Astrocyte (in vitro differentiated cells and primary cell): ENCODE data around the gene IDS. TPM values are rescaled to one million over a fixed set of nuclear protein-coding genes. Genes with fewer than 3 reads are reported as not detected.

Experiments
- DNase-seq: peaks from one replicate; pipeline ENCODE4 v3.0.0-alpha.2; 2010; ENCODE audit warnings: low read depth
- FAIRE-seq: peaks from 2 replicates; lab custom pipeline; 2011; peaks lifted over from hg19 to GRCh38; lab: Jason Lieb, UNC
- H2AFZ ChIP-seq: 2 replicates; pipeline ENCODE4 v1.6.0; 2012; ENCODE audit warnings: low read depth, low read length, inconsistent platforms
- H3K27ac ChIP-seq: 2 replicates; pipeline ENCODE4 v1.5.1; 2011; ENCODE audit warnings: low read depth, low read length, inconsistent platforms
- H3K27me3 ChIP-seq: 2 replicates; pipeline ENCODE4 v1.6.0; 2011; ENCODE audit warnings: low read length, inconsistent platforms; ENCODE audit not compliant: insufficient read depth
- H3K36me3 ChIP-seq: 2 replicates; pipeline ENCODE4 v1.5.1; 2011; ENCODE audit warnings: low read length, inconsistent platforms; ENCODE audit not compliant: insufficient read depth
- H3K4me1 ChIP-seq: 2 replicates; pipeline ENCODE4 v1.5.1; 2011; ENCODE audit warnings: low read length, inconsistent platforms; ENCODE audit not compliant: insufficient read depth
- H3K4me2 ChIP-seq: 2 replicates; pipeline ENCODE4 v1.6.0; 2012; ENCODE audit warnings: low read length, inconsistent platforms
- H3K4me3 ChIP-seq: 2 replicates; pipeline ENCODE4 v1.5.1; 2011; ENCODE audit warnings: low read depth, mild to moderate bottlenecking, low read length, inconsistent platforms; ENCODE audit not compliant: insufficient read depth
- H3K79me2 ChIP-seq: 2 replicates; pipeline ENCODE4 v1.6.0; 2012; ENCODE audit warnings: mild to moderate bottlenecking, low read length, inconsistent platforms; ENCODE audit not compliant: insufficient read depth
- H3K9ac ChIP-seq: 2 replicates; pipeline ENCODE4 v1.6.0; 2012; ENCODE audit warnings: mild to moderate bottlenecking, low read length, inconsistent platforms
- H3K9me3 ChIP-seq: 2 replicates; pipeline ENCODE4 v1.5.1; 2012; ENCODE audit warnings: low read depth, mild to moderate bottlenecking, low read length, inconsistent platforms; ENCODE audit not compliant: insufficient read depth
- H4K20me1 ChIP-seq: 2 replicates; pipeline ENCODE4 v1.6.0; 2012; ENCODE audit warnings: low read length, inconsistent platforms; ENCODE audit not compliant: insufficient read depth
- H3K27ac Mint-ChIP-seq: one replicate; pipeline ENCODE4 v1.8.0; 2021; ENCODE audit warnings: mild to moderate bottlenecking, mixed read lengths; ENCODE audit not compliant: unreplicated experiment
- H3K27me3 Mint-ChIP-seq: one replicate; pipeline ENCODE4 v1.8.0; 2021; ENCODE audit warnings: low read depth, mixed read lengths; ENCODE audit not compliant: unreplicated experiment
- H3K36me3 Mint-ChIP-seq: one replicate; pipeline ENCODE4 v1.8.0; 2021; ENCODE audit warnings: low read depth, mixed read lengths; ENCODE audit not compliant: unreplicated experiment
- H3K4me1 Mint-ChIP-seq: one replicate; pipeline ENCODE4 v1.8.0; 2021; ENCODE audit warnings: low read depth, mixed read lengths; ENCODE audit not compliant: unreplicated experiment
- H3K4me3 Mint-ChIP-seq: one replicate; pipeline ENCODE4 v1.8.0; 2021; ENCODE audit warnings: mild to moderate bottlenecking, moderate library complexity, mixed read lengths; ENCODE audit not compliant: unreplicated experiment
- H3K9me3 Mint-ChIP-seq: one replicate; pipeline ENCODE4 v1.8.0; 2021; ENCODE audit warnings: mild to moderate bottlenecking, mixed read lengths; ENCODE audit not compliant: unreplicated experiment
- CTCF ChIP-seq: IDR thresholded peaks from 2 replicates; pipeline ENCODE4 v1.5.1; 2011; ENCODE audit warnings: low read depth, mild to moderate bottlenecking, inconsistent platforms, low read length, moderate library complexity; ENCODE audit not compliant: insufficient read depth
- EZH2 ChIP-seq: IDR thresholded peaks from 2 replicates; pipeline ENCODE4 v1.6.1; 2012; ENCODE audit warnings: mild to moderate bottlenecking, low read length, inconsistent platforms; ENCODE audit not compliant: insufficient read depth
- total RNA-seq: library from RNA; stranded (reverse); gene quantifications from 2 replicates; pipeline ENCODE4 v1.2.1, GENCODE V29; 2021

The IDS gene
- total RNA-seq, 1 donor from 2014 or later = 130 TPM

- Histone ChIP-seq H3K9ac (no peak overlapping the region), H4K20me1 (no peaks in the 10 kb centered on the region), H3K4me3 (no peak overlapping the region), H3K79me2 (no peaks in the 10 kb centered on the region), H3K27ac (no peak overlapping the region), H3K9me3 (no peaks in the 10 kb centered on the region), H3K4me1 (peaks cover 3% of the 10 kb centered on the region), H3K27me3 (no peaks in the 10 kb centered on the region), H2AFZ (no peak overlapping the region), H3K4me2 (no peak overlapping the region), H3K36me3 (no peaks in the 10 kb centered on the region)
- DNase-seq = no peak
- Mint-ChIP-seq H3K9me3 (no peaks in the 10 kb centered on the region), H3K4me3 (no peak overlapping the region), H3K27ac (no peak overlapping the region), H3K36me3 (no peaks in the 10 kb centered on the region), H3K4me1 (peaks cover 6% of the 10 kb centered on the region), H3K27me3 (no peaks in the 10 kb centered on the region)
- TF ChIP-seq CTCF (no peak), EZH2 (no peak)
- FAIRE-seq = no peak
Observed at GRCh38 chrX:149518236-149518635, 13.1 kb upstream of the IDS start.

DNA sequence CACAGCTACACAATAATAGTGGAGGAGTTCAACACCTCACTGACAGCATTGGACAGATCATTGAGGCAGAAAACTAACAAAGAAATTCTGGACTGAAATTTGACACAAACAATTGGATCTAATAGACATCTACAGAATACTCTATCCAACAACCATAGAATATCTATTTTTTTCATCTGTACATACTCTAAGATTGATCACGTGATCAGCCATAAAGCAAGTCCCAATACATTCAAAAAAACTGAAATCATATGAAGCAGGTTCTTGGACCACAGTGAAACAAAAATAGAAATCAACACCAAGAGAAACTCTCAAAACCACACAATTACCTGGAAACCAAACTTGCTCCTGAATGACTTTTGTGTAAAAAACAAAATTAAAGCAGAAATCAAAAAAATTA, 12.2 kb upstream of the IDS start:
- FAIRE-seq = no peak
- H3K9me3 Mint-ChIP-seq = no peaks in the 10 kb centered on the region

More for the DNA sequence above, 12.2 kb upstream of the IDS start:
- H3K27ac Mint-ChIP-seq = no peak overlapping the region
- peaks cover 3% of the 10 kb centered on the region for H3K4me1 ChIP-seq
- H4K20me1 ChIP-seq = no peaks in the 10 kb centered on the region
- H3K4me2 ChIP-seq = no peak overlapping the region
- no peaks in the 10 kb centered on the region for H3K79me2 ChIP-seq
- no peak for DNase-seq
- no peak overlapping the region for H3K27ac ChIP-seq
- no peaks in the 10 kb centered on the region for H3K9me3 ChIP-seq
- H3K27me3 Mint-ChIP-seq = no peaks in the 10 kb centered on the region
- no peaks in the 10 kb centered on the region for H3K4me1 Mint-ChIP-seq
- no peak overlapping the region for H3K4me3 ChIP-seq
- no peak overlapping the region for H3K9ac ChIP-seq
- no peak for TF ChIP-seq EZH2
- no peak for TF ChIP-seq CTCF
- no peak overlapping the region for H2AFZ ChIP-seq
- no peaks in the 10 kb centered on the region for H3K36me3 ChIP-seq
- H3K36me3 Mint-ChIP-seq = no peaks in the 10 kb centered on the region
- no peaks in the 10 kb centered on the region for H3K27me3 ChIP-seq
- H3K4me3 Mint-ChIP-seq = no peak overlapping the region
